HG03159 (cell line): ENCODE data around the gene ARPC3.
"Not testable (repeated sequence)": the region's sequence is repeated elsewhere in the genome, so short reads cannot be mapped to it uniquely, and the experiment has no call there.

Experiments
- ATAC-seq: cut with Tn5 transposase; IDR thresholded peaks from one replicate; pipeline ENCODE4 v1.9.1; 2021; ENCODE audit warnings: mild to moderate bottlenecking, moderate library complexity; ENCODE audit not compliant: unreplicated experiment

Gene ARPC3

GRCh38 chr12:110449799-110450497 is at the start of gene ARPC3:
ARPC3 (minus strand) TSS chr12:110450337; CDS start chr12:110450260, 77 bp downstream.
- peak; percentile 89 for ATAC-seq

- ATAC-seq, result no peak
Observed at GRCh38 chr12:110498984-110499706, 49.0 kb upstream of the ARPC3 start.

- no peak for ATAC-seq
Observed at GRCh38 chr12:110475426-110475825, 25.3 kb upstream of the ARPC3 start.

GRCh38 chr12:110468214-110469048 is 18.3 kb upstream of the ARPC3 start, which contains the start of the genes FAM216A and GPN3:
FAM216A (plus strand) TSS chr12:110468845; CDS start chr12:110468876, 31 bp downstream.
GPN3 (minus strand) TSS chr12:110468257; CDS start chr12:110468203, 54 bp downstream.
- peak; percentile 83 for ATAC-seq

GRCh38 chr12:110467847-110468213 is 17.7 kb upstream of the ARPC3 start:
- no peak for ATAC-seq

- ATAC-seq, result no peak
Observed at GRCh38 chr12:110466791-110467190, 16.7 kb upstream of the ARPC3 start.

GRCh38 chr12:110465765-110466164 is 15.6 kb upstream of the ARPC3 start:
- not testable (repeated sequence) for ATAC-seq

GRCh38 chr12:110465024-110465423 is 14.9 kb upstream of the ARPC3 start:
- no peak for ATAC-seq

- not testable (repeated sequence) for ATAC-seq
Observed at GRCh38 chr12:110461189-110461588, 11.1 kb upstream of the ARPC3 start.

GRCh38 chr12:110458756-110459155 is 8.6 kb upstream of the ARPC3 start:
- no peak for ATAC-seq

- no peak for ATAC-seq
Observed at GRCh38 chr12:110453569-110454296, 3.6 kb upstream of the ARPC3 start.

- ATAC-seq, result no peak
Observed at GRCh38 chr12:110451263-110451662, 1.1 kb upstream of the ARPC3 start.

GRCh38 chr12:110444455-110444854 is 5.7 kb downstream of the ARPC3 start:
- no peak for ATAC-seq

GRCh38 chr12:110436231-110436630 is 13.9 kb downstream of the ARPC3 start:
- ATAC-seq, result no peak

- ATAC-seq, result no peak
Observed at GRCh38 chr12:110431957-110432587, 18.1 kb downstream of the ARPC3 start.

- not testable (repeated sequence) for ATAC-seq
Observed at GRCh38 chr12:110429676-110430075, 20.5 kb downstream of the ARPC3 start.

GRCh38 chr12:110426406-110426805 is 23.7 kb downstream of the ARPC3 start:
- no peak for ATAC-seq

- ATAC-seq, result no peak
Observed at GRCh38 chr12:110424237-110424636, 25.9 kb downstream of the ARPC3 start.

- ATAC-seq, result no peak
Observed at GRCh38 chr12:110421701-110422100, 28.4 kb downstream of the ARPC3 start.

- no peak for ATAC-seq
Observed at GRCh38 chr12:110421159-110421661, 28.9 kb downstream of the ARPC3 start.
